Neural cell (in vitro differentiated cells): ENCODE measurements around the gene GPHN.

Source experiments
- EP300 ChIP-seq: fragments of 450-650 bp; conservative IDR thresholded peaks from 2 replicates; pipeline ENCODE4 v1.6.1; 2014; ENCODE audit warnings: antibody characterized with exemption, mild to moderate bottlenecking, moderate library complexity; ENCODE audit not compliant: poor library complexity, severe bottlenecking
- EZH2 ChIP-seq: fragments of 200-600, 300-800 bp; shearing (Covaris generic), sonication (generic); IDR thresholded peaks from 2 replicates; pipeline ENCODE4 v1.6.1; 2014; ENCODE audit warnings: antibody characterized with exemption, low read length, borderline replicate concordance, mild to moderate bottlenecking; ENCODE audit not compliant: insufficient read depth, poor library complexity, severe bottlenecking
- MXI1 ChIP-seq: fragments of 450-650 bp; conservative IDR thresholded peaks from 2 replicates; pipeline ENCODE4 v1.6.1; 2014; ENCODE audit warnings: antibody characterized with exemption, mild to moderate bottlenecking; ENCODE audit not compliant: poor library complexity, severe bottlenecking
- POLR2AphosphoS5 ChIP-seq: IDR thresholded peaks from 2 replicates; pipeline ENCODE4 v1.6.1; 2012
- RAD21 ChIP-seq: fragments of 450-650 bp; conservative IDR thresholded peaks from 2 replicates; pipeline ENCODE4 v1.6.1; 2014; ENCODE audit warnings: antibody characterized with exemption, mild to moderate bottlenecking, moderate library complexity
- SMC3 ChIP-seq: fragments of 450-650 bp; conservative IDR thresholded peaks from 2 replicates; pipeline ENCODE4 v1.6.1; 2014; ENCODE audit warnings: antibody characterized with exemption, mild to moderate bottlenecking, moderate library complexity; ENCODE audit not compliant: poor library complexity
- TAF1 ChIP-seq: IDR thresholded peaks from 2 replicates; pipeline ENCODE4 v1.6.1; 2012; ENCODE audit warnings: low read depth
- TF ChIP-seq, protein P1 (sequence below): fragments of 450-650 bp; IDR thresholded peaks from 2 replicates; pipeline ENCODE4 v1.5.1; 2014; ENCODE audit warnings: antibody characterized with exemption, mild to moderate bottlenecking, moderate library complexity; ENCODE audit not compliant: poor library complexity, severe bottlenecking
- TF ChIP-seq, protein P2 (sequence below): IDR thresholded peaks from 2 replicates; pipeline ENCODE4 v1.6.1; 2012; ENCODE audit warnings: borderline replicate concordance

DNA sequence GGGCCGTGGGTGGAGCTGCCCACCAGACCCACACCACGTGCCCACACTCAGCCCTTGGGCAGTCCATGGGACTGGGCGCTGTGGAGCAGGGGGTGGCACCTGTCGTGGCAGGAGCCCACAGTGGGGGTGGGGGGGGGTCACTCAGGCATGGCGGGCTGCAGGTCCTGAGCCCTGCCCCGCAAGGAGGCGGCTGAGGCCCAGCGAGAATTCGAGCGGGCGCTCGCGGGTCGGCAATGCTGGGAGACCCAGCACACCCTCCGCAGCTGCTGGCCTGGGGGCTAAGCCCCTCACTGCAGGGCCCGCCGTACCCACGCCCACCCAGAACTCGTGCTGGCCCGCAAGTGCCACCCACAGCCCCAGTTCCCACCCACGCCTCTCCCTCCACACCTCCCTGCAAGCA lies 548.7 kb downstream of the GPHN start:
- no peak for TF ChIP-seq EZH2
- TF ChIP-seq MXI1 = no peak
- TF ChIP-seq, protein P1, sequence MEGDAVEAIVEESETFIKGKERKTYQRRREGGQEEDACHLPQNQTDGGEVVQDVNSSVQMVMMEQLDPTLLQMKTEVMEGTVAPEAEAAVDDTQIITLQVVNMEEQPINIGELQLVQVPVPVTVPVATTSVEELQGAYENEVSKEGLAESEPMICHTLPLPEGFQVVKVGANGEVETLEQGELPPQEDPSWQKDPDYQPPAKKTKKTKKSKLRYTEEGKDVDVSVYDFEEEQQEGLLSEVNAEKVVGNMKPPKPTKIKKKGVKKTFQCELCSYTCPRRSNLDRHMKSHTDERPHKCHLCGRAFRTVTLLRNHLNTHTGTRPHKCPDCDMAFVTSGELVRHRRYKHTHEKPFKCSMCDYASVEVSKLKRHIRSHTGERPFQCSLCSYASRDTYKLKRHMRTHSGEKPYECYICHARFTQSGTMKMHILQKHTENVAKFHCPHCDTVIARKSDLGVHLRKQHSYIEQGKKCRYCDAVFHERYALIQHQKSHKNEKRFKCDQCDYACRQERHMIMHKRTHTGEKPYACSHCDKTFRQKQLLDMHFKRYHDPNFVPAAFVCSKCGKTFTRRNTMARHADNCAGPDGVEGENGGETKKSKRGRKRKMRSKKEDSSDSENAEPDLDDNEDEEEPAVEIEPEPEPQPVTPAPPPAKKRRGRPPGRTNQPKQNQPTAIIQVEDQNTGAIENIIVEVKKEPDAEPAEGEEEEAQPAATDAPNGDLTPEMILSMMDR = no peak
- TF ChIP-seq RAD21 = no peak
- TF ChIP-seq EP300 = no peak
- TF ChIP-seq POLR2AphosphoS5 = no peak
- TF ChIP-seq, protein P2, sequence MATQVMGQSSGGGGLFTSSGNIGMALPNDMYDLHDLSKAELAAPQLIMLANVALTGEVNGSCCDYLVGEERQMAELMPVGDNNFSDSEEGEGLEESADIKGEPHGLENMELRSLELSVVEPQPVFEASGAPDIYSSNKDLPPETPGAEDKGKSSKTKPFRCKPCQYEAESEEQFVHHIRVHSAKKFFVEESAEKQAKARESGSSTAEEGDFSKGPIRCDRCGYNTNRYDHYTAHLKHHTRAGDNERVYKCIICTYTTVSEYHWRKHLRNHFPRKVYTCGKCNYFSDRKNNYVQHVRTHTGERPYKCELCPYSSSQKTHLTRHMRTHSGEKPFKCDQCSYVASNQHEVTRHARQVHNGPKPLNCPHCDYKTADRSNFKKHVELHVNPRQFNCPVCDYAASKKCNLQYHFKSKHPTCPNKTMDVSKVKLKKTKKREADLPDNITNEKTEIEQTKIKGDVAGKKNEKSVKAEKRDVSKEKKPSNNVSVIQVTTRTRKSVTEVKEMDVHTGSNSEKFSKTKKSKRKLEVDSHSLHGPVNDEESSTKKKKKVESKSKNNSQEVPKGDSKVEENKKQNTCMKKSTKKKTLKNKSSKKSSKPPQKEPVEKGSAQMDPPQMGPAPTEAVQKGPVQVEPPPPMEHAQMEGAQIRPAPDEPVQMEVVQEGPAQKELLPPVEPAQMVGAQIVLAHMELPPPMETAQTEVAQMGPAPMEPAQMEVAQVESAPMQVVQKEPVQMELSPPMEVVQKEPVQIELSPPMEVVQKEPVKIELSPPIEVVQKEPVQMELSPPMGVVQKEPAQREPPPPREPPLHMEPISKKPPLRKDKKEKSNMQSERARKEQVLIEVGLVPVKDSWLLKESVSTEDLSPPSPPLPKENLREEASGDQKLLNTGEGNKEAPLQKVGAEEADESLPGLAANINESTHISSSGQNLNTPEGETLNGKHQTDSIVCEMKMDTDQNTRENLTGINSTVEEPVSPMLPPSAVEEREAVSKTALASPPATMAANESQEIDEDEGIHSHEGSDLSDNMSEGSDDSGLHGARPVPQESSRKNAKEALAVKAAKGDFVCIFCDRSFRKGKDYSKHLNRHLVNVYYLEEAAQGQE = no peak
- no peak for TF ChIP-seq SMC3
- TF ChIP-seq TAF1 = no peak
